GM12878 (cell line): ENCODE results near the gene LDHAL6B. TPM values are rescaled to one million over a fixed set of nuclear protein-coding genes. Genes with fewer than 3 reads are reported as not detected.

ENCODE experiments used
- ATAC-seq: fragments of 200-7000 bp; cut with Tn5 transposase; 3 replicates; pipeline ENCODE4 v1.9.1; 2020; ENCODE audit warnings: mild to moderate bottlenecking, moderate library complexity
- BruUV-seq: library from RNA; stranded (reverse); fragments of 400-500 nt; replicated peaks from 2 replicates; lab custom pipeline; 2021; lab: Mats Ljungman, UMichigan
- CTCF ChIA-PET: fragments of 300-600 bp; sonication (Branson Sonifier 250); formaldehyde crosslinking; extraction: SDS; loops from one replicate; lab custom pipeline; 2021; ENCODE audit warnings: inconsistent platforms; lab: Yijun Ruan, JAX
- POLR2A ChIA-PET: fragments of 350-600 bp; formaldehyde crosslinking; extraction: SDS; loops from one replicate; lab custom pipeline; 2021; ENCODE audit warnings: inconsistent platforms; lab: Charles Lee
- RAD21 ChIA-PET: fragments of 300-600 bp; sonication (Branson Sonifier 250); formaldehyde crosslinking; loops from one replicate; lab custom pipeline; 2023; ENCODE audit warnings: antibody characterized with exemption; ENCODE audit not compliant: unreplicated experiment; lab: Charles Lee
- SMC1A ChIA-PET: fragments of 300-600 bp; sonication (Branson Sonifier 250); formaldehyde crosslinking; loops from one replicate; lab custom pipeline; 2023; ENCODE audit not compliant: unreplicated experiment, uncharacterized antibody; lab: Charles Lee
- DNase-seq: peaks from one replicate; pipeline ENCODE4 v3.0.0-alpha.2; 2011; ENCODE audit warnings: low read depth, low spot score
- FAIRE-seq: peaks from 3 replicates; lab custom pipeline; 2011; peaks lifted over from hg19 to GRCh38; lab: Jason Lieb, UNC
- H2AFZ ChIP-seq: 2 replicates; pipeline ENCODE4 v1.6.0; 2011; ENCODE audit warnings: low read depth, low read length, control low read depth; ENCODE audit not compliant: control insufficient read depth
- H3K27ac ChIP-seq: 2 replicates; pipeline ENCODE4 v1.5.1; 2011; ENCODE audit warnings: control low read depth; ENCODE audit not compliant: control insufficient read depth, insufficient read depth
- H3K27me3 ChIP-seq, 2 experiments: replicated peaks in 1 of 2; 2 replicates each; pipeline versions ENCODE4 v1.6.0 to v1.6.1; 2011; ENCODE audit warnings: low read length in 1 of 2; ENCODE audit not compliant: control insufficient read depth in 2 of 2, insufficient read depth in 2 of 2
- H3K36me3 ChIP-seq, 2 experiments: 2 replicates each; pipeline ENCODE4 v1.5.1; 2011; ENCODE audit warnings: low read length in 1 of 2; ENCODE audit not compliant: control insufficient read depth in 2 of 2, insufficient read depth in 2 of 2
- H3K4me1 ChIP-seq: 2 replicates; pipeline ENCODE4 v1.6.1; 2011; ENCODE audit warnings: mild to moderate bottlenecking, low read length, moderate library complexity, mixed read lengths; ENCODE audit not compliant: control insufficient read depth, insufficient read depth
- H3K4me2 ChIP-seq: 2 replicates; pipeline ENCODE4 v1.6.0; 2011; ENCODE audit warnings: control low read depth; ENCODE audit not compliant: control insufficient read depth, insufficient read depth
- H3K4me3 ChIP-seq: fragments of 200-600 bp; sonication (generic); 2 replicates; pipeline ENCODE4 v1.5.1; 2016
- H3K79me2 ChIP-seq: 2 replicates; pipeline ENCODE4 v1.6.0; 2011; ENCODE audit warnings: low read length; ENCODE audit not compliant: control insufficient read depth, insufficient read depth
- H3K9ac ChIP-seq: 2 replicates; pipeline ENCODE4 v1.8.0; 2011; ENCODE audit warnings: low read length, control low read depth, mixed read lengths; ENCODE audit not compliant: control insufficient read depth, insufficient read depth
- H3K9me3 ChIP-seq: replicated peaks from 3 replicates; pipeline ENCODE4 v1.5.1; 2011; ENCODE audit warnings: mild to moderate bottlenecking, low read length; ENCODE audit not compliant: control insufficient read depth, insufficient read depth
- H4K20me1 ChIP-seq: 2 replicates; pipeline ENCODE4 v1.6.0; 2011; ENCODE audit not compliant: control insufficient read depth, insufficient read depth
- BCL11A ChIP-seq: IDR thresholded peaks from 2 replicates; pipeline ENCODE4 v1.6.1; 2011; ENCODE audit warnings: low read depth, low read length
- CHD1 ChIP-seq: IDR thresholded peaks from 2 replicates; pipeline ENCODE4 v1.6.1; 2012; ENCODE audit warnings: low read depth, low read length, improper control_type of control experiment
- NFYB ChIP-seq: IDR thresholded peaks from 2 replicates; pipeline ENCODE4 v1.6.1; 2011; ENCODE audit warnings: low read depth, mild to moderate bottlenecking, low read length, improper control_type of control experiment, moderate library complexity; ENCODE audit not compliant: insufficient read depth
- POLR2A ChIP-seq: IDR thresholded peaks from 2 replicates; pipeline ENCODE4 v1.6.1; 2011; ENCODE audit warnings: low read depth, mild to moderate bottlenecking, low read length
- POLR2AphosphoS2 ChIP-seq: IDR thresholded peaks from 2 replicates; pipeline ENCODE4 v1.6.1; 2011; ENCODE audit warnings: low read depth, mild to moderate bottlenecking, low read length, improper control_type of control experiment, moderate library complexity
- WGBS: methylation state at CpG from one replicate; pipeline ENCODE4 v1.1.6; 2016; ENCODE audit warnings: low lambda C conversion rate; ENCODE audit not compliant: insufficient replicate concordance, insufficient coverage; ENCODE audit errors: missing lambda C conversion rate; 5-methylcytosine and 5-hydroxymethylcytosine counted together
- in situ Hi-C: fragments of 300-500 bp; cut with MboI; formaldehyde crosslinking; loops from 9 replicates; pipeline ENCODE4 v1.14.3; 2018; ENCODE audit warnings: mixed read lengths
- intact Hi-C: fragments of 100-400 bp; cut with micrococcal nuclease; formaldehyde crosslinking; loops from one replicate; pipeline ENCODE4 v1.14.2; 2022; ENCODE audit not compliant: unreplicated experiment
- polyA plus RNA-seq, 11 experiments: library from polyadenylated mRNA; depleted of rRNA in 4 of 11; unstranded in 6 of 11; stranded (reverse) in 5 of 11; fragments of >200 nt; fragmentation: Nextera tagmentation in 4 of 11; fragmentation: Illumina TruSeq in 1 of 11; extraction: Ambion mirVana in 4 of 11; extraction: Trizol in 1 of 11; gene quantifications; 1 replicate in 1 of 11; 2 replicates in 10 of 11; pipeline versions ENCODE4 v1.2.1 to v1.2.3, GENCODE V29; 2011 to 2016; ENCODE audit warnings: inconsistent platforms in 2 of 11, missing spikeins in 2 of 11, low read depth in 1 of 11
- total RNA-seq, 4 experiments: library from RNA; depleted of rRNA in 3 of 4; stranded (reverse); fragments of >200 nt in 3 of 4; fragmentation: Illumina TruSeq in 1 of 4; extraction: Trizol in 1 of 4; gene quantifications; 2 replicates each; pipeline versions ENCODE4 v1.2.1 to v1.2.3, GENCODE V29; 2013 to 2021

The LDHAL6B gene
- total and polyA plus RNA-seq, 10 of the 15 experiments (the other 5 are each of a cell fraction or from before 2014, with no cell fraction given), result 0.33 to 0.66 TPM; not detected in 8

DNA sequence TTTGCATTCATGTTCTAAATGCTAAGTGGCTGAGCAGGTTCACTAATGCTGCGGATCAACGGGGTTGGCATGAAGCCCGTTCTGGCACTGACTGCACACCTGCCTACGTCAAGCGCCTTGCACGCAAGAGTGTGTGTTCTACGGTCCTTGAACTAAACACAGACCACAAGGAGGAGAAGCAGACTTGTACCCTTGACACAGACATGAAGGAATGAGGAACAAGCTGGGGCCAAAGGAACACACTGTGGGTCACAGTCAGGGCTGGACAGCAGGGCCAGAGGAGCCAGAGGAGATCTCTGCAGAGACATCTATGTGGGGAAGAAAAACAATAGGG, 48.0 kb upstream of the LDHAL6B start:
- ChIA-PET POLR2A (no interaction called here), CTCF (interaction anchor here (1.3 kb wide), 1 partner anchor 335 kb away, joined by 4 read pairs; no protein-coding TSS in a partner anchor)

DNA sequence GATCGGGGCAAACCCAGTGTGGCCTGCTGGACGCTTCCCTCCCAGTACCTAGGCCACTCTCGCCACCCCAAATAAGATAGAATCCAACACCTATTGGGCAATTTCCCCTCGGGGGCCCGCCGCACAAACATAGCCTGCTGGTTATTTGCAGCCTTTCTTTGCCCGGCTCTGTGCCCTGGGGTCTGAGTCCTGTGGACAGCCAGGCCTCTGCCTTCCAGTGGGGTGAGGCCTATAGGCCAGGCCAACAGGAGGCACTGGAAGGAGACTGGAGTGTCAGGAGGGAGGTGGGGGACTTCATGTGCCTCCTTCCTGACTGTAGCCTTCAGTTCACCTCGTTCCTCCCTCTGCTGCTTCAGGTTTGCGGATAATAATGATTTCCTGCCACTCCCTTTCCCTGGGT, 47.4 kb upstream of the LDHAL6B start:
- FAIRE-seq (no peak), ATAC-seq (no peak)

More for the DNA sequence above, 48.0 kb upstream of the LDHAL6B start:
- BruUV-seq, result no TSS peak
- H4K20me1 ChIP-seq, result no peaks in the 10 kb centered on the region
- H3K36me3 ChIP-seq, result peaks cover 12 to 50% of the 10 kb centered on the region in 2 experiments
- no peaks in the 10 kb centered on the region for H3K27me3 ChIP-seq
- TF ChIP-seq POLR2AphosphoS2, result no peak
- TF ChIP-seq CHD1, result no peak
- H3K4me3 ChIP-seq, result no peak overlapping the region
- no peak overlapping the region for H3K27ac ChIP-seq
- no peak for DNase-seq
- SMC1A ChIA-PET, result no interaction called here
- intact Hi-C loops (no loop called here), in situ Hi-C loops (no loop called here)
- no peak overlapping the region for H2AFZ ChIP-seq
- FAIRE-seq, result no peak
- H3K9me3 ChIP-seq, result no peaks in the 10 kb centered on the region
- 91% methylated on average over 7 of the region's 7 CpGs for WGBS
- H3K79me2 ChIP-seq, result no peaks in the 10 kb centered on the region
- no peak overlapping the region for H3K9ac ChIP-seq
- no peaks in the 10 kb centered on the region for H3K4me1 ChIP-seq
- no peak for ATAC-seq
- RAD21 ChIA-PET, result interaction anchor here (0.9 kb wide), 1 partner anchor 370 kb away, joined by 3 read pairs; no protein-coding TSS in a partner anchor
- no peak overlapping the region for H3K4me2 ChIP-seq

More for the DNA sequence above, 47.4 kb upstream of the LDHAL6B start:
- Histone ChIP-seq H3K9me3 (no peaks in the 10 kb centered on the region), H4K20me1 (no peaks in the 10 kb centered on the region), H3K4me1 (no peaks in the 10 kb centered on the region), H2AFZ (no peak overlapping the region), H3K27me3 (no peaks in the 10 kb centered on the region), H3K9ac (no peak overlapping the region), H3K36me3 (peaks cover 12 to 46% of the 10 kb centered on the region in 2 experiments), H3K4me3 (no peak overlapping the region), H3K4me2 (no peak overlapping the region), H3K79me2 (no peaks in the 10 kb centered on the region), H3K27ac (no peak overlapping the region)
- intact Hi-C loops (no loop called here), in situ Hi-C loops (no loop called here)
- ChIA-PET SMC1A (no interaction called here), CTCF (no interaction called here), POLR2A (no interaction called here), RAD21 (interaction anchor here (0.9 kb wide), 1 partner anchor 370 kb away, joined by 3 read pairs; no protein-coding TSS in a partner anchor)
- no TSS peak for BruUV-seq
- no peak for DNase-seq
- TF ChIP-seq BCL11A, result no peak
- no peak for TF ChIP-seq NFYB
- TF ChIP-seq POLR2A, result peak; percentile 15; the same call in 1 of the 2 replicates
- 90% methylated on average over 9 of the region's 9 CpGs for WGBS
